DMS79 treated with DMSO at 0.1 percent for 48 hours (cell line): Measurements from ENCODE around the gene CPNE9.

Source experiments
- DNase-seq: peaks from one replicate; lab custom pipeline; 2025; lab: John Stamatoyannopoulos, UW

CPNE9 gene

DNA sequence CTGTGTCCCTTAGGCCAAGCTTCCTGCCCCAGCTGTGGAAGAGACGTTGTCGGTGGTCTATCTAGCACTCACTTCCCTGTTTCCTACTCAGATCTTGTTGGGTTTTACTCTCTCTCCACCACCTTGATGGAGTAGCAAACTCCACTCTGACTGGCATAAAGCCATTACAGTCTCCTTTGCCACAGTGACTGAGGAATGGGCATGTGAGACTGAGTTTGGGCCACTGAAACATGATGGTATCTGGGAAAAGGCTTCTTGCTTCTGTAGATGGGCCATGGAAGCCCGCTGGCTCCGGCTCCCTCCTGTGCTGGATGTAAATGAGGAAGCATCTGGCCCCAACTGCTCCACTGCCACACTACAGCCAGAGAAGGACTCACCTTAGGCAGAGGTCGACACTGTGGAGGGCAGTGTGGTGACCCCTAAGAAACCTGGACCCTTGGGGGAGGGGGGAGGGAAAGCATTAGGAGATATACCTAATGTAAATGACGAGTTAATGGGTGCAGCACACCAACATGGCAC, 75.5 kb downstream of the CPNE9 start:
- no peak for DNase-seq
